Stomach (tissue), 9 donors: ENCODE results near the gene INPP5K. TPM values are rescaled to one million over a fixed set of nuclear protein-coding genes. Genes with fewer than 3 reads are reported as not detected.

ENCODE experiments used
- DNase-seq, 2 donors: peaks; one replicate each; pipeline versions ENCODE4 v3.0.0 to v3.0.0-alpha.2; 2013 to 2019
- H3K27ac ChIP-seq, 5 donors: fragments of 200-600 bp in 4 of 5; sonication (generic) in 4 of 5; one replicate each; pipeline ENCODE4 v1.5.1; 2013 to 2019; ENCODE audit warnings: mild to moderate bottlenecking in 1 of 5, moderate library complexity in 1 of 5
- H3K27me3 ChIP-seq, 3 donors: fragments of 200-600 bp; sonication (generic); one replicate each; pipeline ENCODE4 v1.5.1; 2017 to 2019; ENCODE audit warnings: mixed run types in 1 of 3
- H3K36me3 ChIP-seq, 4 donors: fragments of 200-600 bp; sonication (generic); 1 replicate in 3 of 4; 2 replicates in 1 of 4; pipeline ENCODE4 v1.5.1; 2016 to 2019
- H3K4me1 ChIP-seq, 4 donors: fragments of 200-600 bp; sonication (generic); one replicate each; pipeline ENCODE4 v1.5.1; 2016 to 2019
- H3K4me3 ChIP-seq, 4 donors: fragments of 200-600 bp; sonication (generic) in 3 of 4; one replicate each; pipeline ENCODE4 v1.5.1; 2016 to 2019; ENCODE audit warnings: mild to moderate bottlenecking in 1 of 4
- H3K9me3 ChIP-seq, 4 donors: fragments of 200-600 bp; sonication (generic); one replicate each; pipeline ENCODE4 v1.5.1; 2016 to 2019
- CTCF ChIP-seq, 7 experiments: fragments of 450-650 bp in 4 of 7; fragments of 200-600 bp in 3 of 7; sonication (generic) in 3 of 7; IDR thresholded peaks; one replicate each; pipeline ENCODE4 v1.5.1; 2016 to 2019; ENCODE audit warnings: antibody characterized with exemption in 7 of 7, control low read depth in 2 of 7, mild to moderate bottlenecking in 1 of 7
- EP300 ChIP-seq: sonication (generic); formaldehyde crosslinking; IDR thresholded peaks from one replicate; pipeline ENCODE4 v1.6.1; 2017; ENCODE audit warnings: antibody characterized with exemption
- POLR2A ChIP-seq, 4 donors: fragments of 450-650 bp; IDR thresholded peaks; one replicate each; pipeline ENCODE4 v1.6.1; 2016; ENCODE audit warnings: antibody characterized with exemption in 4 of 4, control low read depth in 2 of 4, mild to moderate bottlenecking in 1 of 4, moderate library complexity in 1 of 4
- POLR2AphosphoS5 ChIP-seq, 3 donors: sonication (generic); formaldehyde crosslinking; IDR thresholded peaks; one replicate each; pipeline ENCODE4 v1.6.1; 2016; ENCODE audit warnings: antibody characterized with exemption in 3 of 3
- WGBS, 5 donors: extraction: QIAGEN DNeasy Blood & Tissue Kit in 3 of 5; methylation state at CpG; one replicate each; pipeline versions ENCODE4 v1.1.5 to v1.1.7; 2013 to 2018; 5-methylcytosine and 5-hydroxymethylcytosine counted together
- intact Hi-C: fragments of 100-400 bp; cut with DNase I; formaldehyde crosslinking; loops from one replicate; pipeline ENCODE4 v1.15.1; 2023; ENCODE audit warnings: low total_unique reads
- polyA plus RNA-seq, 3 donors: library from polyadenylated mRNA; stranded (reverse); fragments of 200-250 nt; gene quantifications; one replicate each; pipeline ENCODE4 v1.2.3, GENCODE V29; 2013
- total RNA-seq, 5 donors: library from RNA; depleted of rRNA; stranded (reverse); fragments of >200 nt; gene quantifications; one replicate each; pipeline versions ENCODE4 v1.1.0 to v1.2.3, GENCODE V29; 2014 to 2016
- donor health status: healthy with polysubstance abuse.
- donor health status: Bipolar disorder and iron deficiency.
- donor health status: healthy.

The INPP5K gene
- total and polyA plus RNA-seq, 8 donors = 22.9 to 97.6 (median 47.6) TPM

DNA sequence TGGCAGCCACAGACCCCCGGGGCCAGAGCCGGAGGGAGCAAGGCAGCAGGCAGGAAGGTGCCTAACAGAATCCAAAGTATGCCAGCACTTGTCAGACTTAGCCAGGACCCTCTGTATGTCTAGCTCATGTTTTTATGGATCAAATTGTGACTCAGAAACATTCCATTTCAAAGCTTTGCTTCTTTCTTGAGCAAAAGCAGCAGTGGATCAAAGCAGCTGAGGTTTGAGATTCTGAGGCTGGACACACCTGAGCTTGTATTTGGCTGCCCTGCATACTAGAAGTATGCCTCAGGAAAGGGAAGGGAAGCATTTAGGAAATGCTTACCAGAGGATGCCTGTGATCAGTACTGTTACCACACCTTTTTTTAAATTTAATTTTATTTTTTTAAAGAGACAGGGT lies 18.2 kb downstream of the INPP5K start:
- H3K9me3 ChIP-seq = no peaks in the 10 kb centered on the region
- no peak for DNase-seq
- H3K4me3 ChIP-seq = no peak overlapping the region
- intact Hi-C loops = no loop called here
- no peaks in the 10 kb centered on the region for H3K27me3 ChIP-seq
- peaks cover 5 to 30% (median 27%) of the 10 kb centered on the region in 4 donors for H3K4me1 ChIP-seq
- 82 to 91% (median 89%) methylated on average over 2 of the region's 2 CpGs for WGBS, 5 donors
- no peak overlapping the region for H3K27ac ChIP-seq
- TF ChIP-seq EP300 (no peak), CTCF (IDR thresholded peaks at IDR 0.05) (no peak), POLR2A (IDR thresholded peaks at IDR 0.05) (no peak), POLR2AphosphoS5 (IDR thresholded peaks at IDR 0.05) (no peak)
- peaks cover 20 to 74% (median 65%) of the 10 kb centered on the region in 4 donors for H3K36me3 ChIP-seq

- 82 to 90% (median 86%) methylated on average over 15 of the region's 15 CpGs for WGBS, 5 donors
- H3K36me3 ChIP-seq = peaks cover 20 to 73% (median 65%) of the 10 kb centered on the region in 4 donors
- H3K4me1 ChIP-seq = peaks cover 9 to 34% (median 31%) of the 10 kb centered on the region in 4 donors
- DNase-seq = no peak
- H3K27me3 ChIP-seq = no peaks in the 10 kb centered on the region
- intact Hi-C loops = no loop called here
- no peak for TF ChIP-seq POLR2AphosphoS5 (IDR thresholded peaks at IDR 0.05)
- TF ChIP-seq CTCF (IDR thresholded peaks at IDR 0.05) = no peak
- no peak for TF ChIP-seq EP300
- no peak for TF ChIP-seq POLR2A (IDR thresholded peaks at IDR 0.05)
- no peak overlapping the region for H3K27ac ChIP-seq
- no peak overlapping the region for H3K4me3 ChIP-seq
- H3K9me3 ChIP-seq = no peaks in the 10 kb centered on the region
Observed at GRCh38 chr17:1497831-1498230, 18.6 kb downstream of the INPP5K start.

GRCh38 chr17:1496869-1497268 lies 19.5 kb downstream of the INPP5K start:
- intact Hi-C loops = no loop called here

GRCh38 chr17:1495265-1495989 lies 21.0 kb downstream of the INPP5K start:
- Histone ChIP-seq H3K4me1 (peaks cover 25 to 51% (median 48%) of the 10 kb centered on the region in 4 donors), H3K27ac (peak overlapping the region in 3 of 5 donors; percentile 41 to 98 (median 98)), H3K27me3 (no peaks in the 10 kb centered on the region), H3K9me3 (no peaks in the 10 kb centered on the region), H3K4me3 (no peak overlapping the region), H3K36me3 (peaks cover 20 to 57% (median 51%) of the 10 kb centered on the region in 4 donors)
- intact Hi-C loops = no loop called here
- TF ChIP-seq EP300 (no peak), POLR2AphosphoS5 (IDR thresholded peaks at IDR 0.05) (peak in 2 of 3 donors; percentile 21 to 33), POLR2A (IDR thresholded peaks at IDR 0.05) (no peak)
- 69 to 88% (median 83%) methylated on average over 13 to 14 of the region's 14 CpGs for WGBS, 5 donors
- peak in 1 of 2 donors; percentile 51 for DNase-seq

More at GRCh38 chr17:1496869-1497268, 19.5 kb downstream of the INPP5K start:
- Histone ChIP-seq H3K4me3 (no peak overlapping the region), H3K4me1 (peaks cover 19 to 44% (median 41%) of the 10 kb centered on the region in 4 donors), H3K27me3 (no peaks in the 10 kb centered on the region), H3K9me3 (no peaks in the 10 kb centered on the region), H3K36me3 (peaks cover 20 to 65% (median 57%) of the 10 kb centered on the region in 4 donors), H3K27ac (peak overlapping the region in 1 of 5 donors; percentile 98)
- no peak for DNase-seq
- TF ChIP-seq POLR2AphosphoS5 (IDR thresholded peaks at IDR 0.05) (no peak), CTCF (IDR thresholded peaks at IDR 0.05) (no peak), EP300 (no peak), POLR2A (IDR thresholded peaks at IDR 0.05) (no peak)
- WGBS, 5 donors = 86 to 94% (median 90%) methylated on average over 14 of the region's 14 CpGs
